GM21423 (cell line): ENCODE data around the gene ATG5.
"Not testable (repeated sequence)": the region's sequence is repeated elsewhere in the genome, so short reads cannot be mapped to it uniquely, and the experiment has no call there.

Experiments
- ATAC-seq: cut with Tn5 transposase; IDR thresholded peaks from one replicate; pipeline ENCODE4 v1.9.1; 2021; ENCODE audit warnings: mild to moderate bottlenecking, moderate library complexity; ENCODE audit not compliant: unreplicated experiment

ATG5 gene

GRCh38 chr6:106259748-106260147 lies 65.8 kb downstream of the ATG5 start:
- ATAC-seq: not testable (repeated sequence)

- ATAC-seq: no peak
Observed at GRCh38 chr6:106258726-106259125, 66.8 kb downstream of the ATG5 start.

DNA sequence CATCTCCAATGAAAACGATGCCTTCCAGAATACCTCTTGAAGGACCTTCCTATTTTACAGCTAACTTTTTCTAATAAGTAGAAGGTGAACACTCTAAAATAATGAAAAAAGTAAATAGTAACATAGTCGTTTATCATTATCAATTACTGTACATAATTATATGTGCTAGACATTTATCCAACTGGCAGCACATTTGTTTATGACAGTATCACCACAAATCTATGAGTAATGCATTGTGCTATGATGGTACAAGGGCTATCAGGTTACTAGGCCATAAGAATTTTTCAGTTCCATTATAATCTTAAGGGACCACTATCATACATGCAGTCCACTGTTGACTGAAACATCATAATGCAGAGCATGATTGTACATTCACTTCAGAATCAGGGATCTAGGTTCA lies 68.4 kb downstream of the ATG5 start:
- no peak for ATAC-seq

DNA sequence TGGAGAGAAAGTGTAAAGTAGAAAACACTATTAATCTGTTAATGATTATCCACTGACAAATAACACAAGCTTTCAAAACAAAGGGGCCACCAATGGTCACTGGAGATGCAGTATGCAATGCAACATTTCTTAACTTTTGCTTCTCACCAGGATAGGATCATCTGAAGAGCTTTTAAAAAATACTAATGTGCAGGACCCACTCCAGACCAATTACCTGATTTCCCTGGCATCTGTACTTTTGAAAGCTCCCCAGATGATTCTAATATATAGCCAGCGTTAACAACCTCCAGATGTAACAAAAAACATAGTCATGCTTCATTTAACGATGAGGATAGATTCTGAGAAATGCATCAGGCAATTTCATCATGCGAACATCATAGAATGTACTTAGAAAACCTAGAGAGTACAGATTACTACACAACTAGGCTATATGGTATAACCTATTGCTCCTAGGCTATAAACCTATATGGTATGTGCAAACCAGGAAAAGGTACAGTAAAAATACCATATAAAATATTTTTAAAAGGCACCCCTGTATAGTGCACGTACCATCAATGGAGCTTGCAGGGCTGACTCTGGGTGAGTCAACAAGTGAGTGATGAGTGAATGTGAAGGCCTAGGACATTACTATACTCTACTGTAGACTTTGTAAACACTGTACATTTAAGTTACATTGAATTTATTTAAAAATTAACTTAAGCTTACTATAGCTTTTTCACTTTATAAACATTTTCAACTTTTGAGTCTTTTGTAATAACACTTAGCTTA lies 69.2 kb downstream of the ATG5 start:
- ATAC-seq: no peak

GRCh38 chr6:106255306-106255705 lies 70.3 kb downstream of the ATG5 start:
- no peak for ATAC-seq

- ATAC-seq: no peak
Observed at GRCh38 chr6:106254636-106255035, 70.9 kb downstream of the ATG5 start.

DNA sequence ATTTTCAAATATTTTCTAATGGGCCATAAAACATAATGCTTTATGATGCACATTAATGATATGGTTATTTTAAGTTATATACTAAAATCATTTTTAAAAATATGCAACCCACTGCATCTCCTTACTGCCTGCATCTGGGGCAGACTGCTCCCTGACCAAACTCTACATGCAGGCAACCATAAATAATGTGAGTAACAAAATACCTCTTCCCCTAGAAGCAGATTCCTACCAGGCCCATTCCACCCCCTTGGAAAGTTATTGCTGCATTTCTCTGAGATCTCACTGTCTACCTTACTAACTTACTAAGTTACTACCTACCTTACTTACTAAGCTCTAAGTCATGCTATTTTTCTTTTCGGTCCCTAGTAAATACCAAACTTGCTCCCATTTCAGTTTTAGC lies 71.8 kb downstream of the ATG5 start:
- no peak for ATAC-seq

DNA sequence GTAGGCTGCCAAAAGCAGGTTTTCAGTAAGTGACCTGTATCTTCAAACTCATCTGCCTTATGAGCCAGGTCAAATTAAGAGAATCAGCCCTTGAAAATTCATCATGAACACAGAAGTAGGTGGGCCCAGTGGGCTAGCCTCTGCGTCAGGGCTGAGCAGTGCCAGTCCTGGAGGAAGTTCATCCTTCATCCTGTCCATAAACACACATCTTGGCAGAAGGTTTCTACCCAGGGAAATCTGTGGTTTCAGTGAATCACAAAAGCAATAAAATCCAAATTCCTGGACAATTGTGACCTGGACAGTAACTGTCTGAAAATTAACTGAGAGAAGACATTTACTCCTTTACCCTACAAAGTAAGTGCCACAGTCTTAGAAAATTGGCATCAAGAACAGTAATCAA lies 72.4 kb downstream of the ATG5 start:
- ATAC-seq: no peak

DNA sequence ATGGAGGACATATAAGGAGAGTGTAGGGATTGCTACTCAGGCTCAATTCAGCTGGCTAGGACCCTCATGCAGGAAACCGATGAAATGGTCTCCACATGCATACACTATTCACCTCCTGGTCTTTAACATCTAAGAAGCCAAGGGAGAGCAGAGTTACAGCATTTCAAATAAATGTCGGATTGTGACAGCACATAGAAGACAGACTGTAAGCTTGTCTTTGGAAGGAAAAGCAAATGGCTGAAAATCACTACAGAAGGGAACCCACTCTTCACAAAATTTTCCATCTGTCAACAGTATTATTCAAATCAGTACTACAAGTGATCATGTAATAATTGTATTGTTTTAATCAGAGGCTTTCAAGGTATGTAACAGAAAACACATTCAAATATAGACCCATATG lies 72.9 kb downstream of the ATG5 start:
- ATAC-seq: no peak

DNA sequence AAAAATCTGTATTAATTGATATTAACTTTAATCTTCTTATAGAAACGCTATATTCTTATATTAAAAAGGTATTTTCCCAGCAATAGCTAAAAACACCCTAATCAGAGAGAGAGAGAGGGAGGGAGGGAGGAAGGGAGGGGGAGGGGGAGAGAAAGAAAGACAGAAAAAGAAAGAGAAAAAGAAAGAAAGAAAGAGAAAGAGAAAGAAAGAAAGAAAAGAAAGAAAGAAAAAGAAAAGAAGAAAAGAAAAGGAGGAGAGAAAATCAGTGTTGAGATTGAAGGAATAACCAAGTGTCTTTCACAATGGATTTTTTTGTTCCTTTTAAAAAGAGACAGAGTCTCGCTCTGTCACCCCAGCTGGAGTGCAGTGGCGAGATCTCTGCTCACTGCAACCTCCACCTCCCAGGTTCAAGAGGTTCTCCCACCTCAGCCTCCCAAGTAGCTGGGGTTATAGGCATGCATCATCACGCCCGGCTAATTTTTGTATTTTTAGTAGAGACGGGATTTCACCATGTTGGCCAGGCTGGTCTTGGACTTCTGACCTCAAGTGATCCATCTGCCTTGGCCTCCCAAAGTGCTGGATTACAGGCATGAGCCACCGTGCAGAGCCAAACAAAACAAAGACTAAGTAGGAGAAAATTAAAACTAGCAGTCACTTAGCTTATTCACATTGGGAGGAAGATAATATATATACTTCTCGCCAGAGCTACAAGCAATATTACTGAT lies 73.9 kb downstream of the ATG5 start:
- not testable (repeated sequence) for ATAC-seq

GRCh38 chr6:106250953-106251352 lies 74.6 kb downstream of the ATG5 start:
- ATAC-seq: no peak

GRCh38 chr6:106249658-106250057 lies 75.9 kb downstream of the ATG5 start:
- no peak for ATAC-seq

DNA sequence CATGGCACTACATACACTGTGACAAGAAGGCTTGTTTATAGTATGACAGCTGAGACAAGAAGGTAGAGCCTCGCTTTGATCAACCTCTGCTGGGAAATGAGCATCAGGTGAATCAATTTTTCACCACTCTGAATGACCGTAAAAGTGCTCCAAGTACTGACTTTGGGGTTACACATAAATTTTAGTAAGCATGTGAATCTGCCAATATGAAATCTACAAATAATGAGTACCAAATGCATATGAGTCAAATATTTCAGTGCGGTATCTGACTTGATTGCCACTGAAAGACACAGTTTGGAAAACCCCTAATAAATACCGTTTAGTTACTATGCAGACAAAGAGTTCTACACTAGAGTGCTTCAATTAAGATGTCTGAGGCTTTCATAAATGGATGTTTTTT lies 77.8 kb downstream of the ATG5 start:
- no peak for ATAC-seq

GRCh38 chr6:106247293-106247692 lies 78.3 kb downstream of the ATG5 start:
- no peak for ATAC-seq

- ATAC-seq: peak; percentile 60
Observed at GRCh38 chr6:106244931-106245330, 80.6 kb downstream of the ATG5 start.

- no peak for ATAC-seq
Observed at GRCh38 chr6:106244521-106244920, 81.0 kb downstream of the ATG5 start.

- ATAC-seq: no peak
Observed at GRCh38 chr6:106243261-106243660, 82.3 kb downstream of the ATG5 start.

DNA sequence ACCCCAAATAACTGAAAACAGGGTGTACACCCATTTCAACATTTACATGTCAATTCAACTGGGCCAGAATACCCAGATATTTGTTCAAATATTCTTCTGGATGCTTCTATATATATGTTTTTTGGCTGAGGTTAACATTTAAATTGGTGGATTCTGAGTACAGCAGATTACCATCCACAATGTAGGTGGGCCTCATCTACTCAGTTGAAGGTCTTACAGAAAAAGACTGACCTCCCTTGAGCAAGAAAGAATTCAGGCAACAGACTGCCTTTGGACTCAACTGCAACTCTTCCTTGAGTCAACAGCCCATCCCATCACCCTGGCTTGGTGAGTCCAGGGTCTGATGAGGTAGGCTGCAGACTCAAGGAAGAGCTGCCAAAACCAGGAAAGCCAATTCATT lies 84.1 kb downstream of the ATG5 start:
- ATAC-seq: no peak

- ATAC-seq: no peak
Observed at GRCh38 chr6:106237286-106237685, 88.3 kb downstream of the ATG5 start.

- not testable (repeated sequence) for ATAC-seq
Observed at GRCh38 chr6:106229876-106230445, 95.6 kb downstream of the ATG5 start.

DNA sequence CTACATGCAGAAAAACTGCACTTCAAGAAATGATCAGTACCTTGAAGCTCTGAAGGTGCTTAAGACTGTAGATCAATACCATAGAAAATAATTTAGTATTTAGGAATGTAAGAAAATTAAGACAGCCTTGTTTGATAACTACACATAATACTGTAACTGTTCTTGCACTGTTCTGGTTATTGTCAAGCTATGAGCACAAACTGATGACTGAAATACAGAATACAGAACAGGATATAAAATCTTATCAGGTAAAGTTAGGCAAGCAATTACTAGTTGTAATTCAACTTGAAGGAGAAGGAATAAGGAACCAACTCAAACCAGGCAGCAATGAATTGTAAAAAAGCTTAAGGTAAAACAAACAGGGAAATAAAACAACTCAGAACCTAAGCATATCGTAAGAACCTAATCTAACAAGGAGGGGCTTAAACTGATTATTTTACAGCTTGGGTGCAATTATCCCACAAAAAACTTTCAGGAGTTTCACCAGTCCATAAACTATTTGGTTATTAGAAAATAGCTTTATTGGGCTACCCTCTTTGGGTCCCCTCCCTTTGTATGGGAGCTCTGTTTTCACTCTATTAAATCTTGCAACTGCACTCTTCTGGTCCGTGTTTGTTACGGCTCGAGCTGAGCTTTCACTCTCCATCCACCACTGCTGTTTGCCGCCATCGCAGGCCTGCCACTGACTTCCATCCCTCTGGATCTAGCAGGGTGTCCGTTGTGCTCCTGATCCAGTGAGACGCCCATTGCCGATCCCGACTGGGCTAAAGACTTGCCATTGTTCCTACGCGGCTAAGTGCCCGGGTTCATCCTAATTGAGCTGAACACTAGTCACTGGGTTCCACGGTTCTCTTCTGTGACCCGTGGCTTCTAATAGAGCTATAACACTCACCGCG lies 97.7 kb downstream of the ATG5 start:
- ATAC-seq: no peak
